ENCODE results near the gene PARP11.

DNA sequence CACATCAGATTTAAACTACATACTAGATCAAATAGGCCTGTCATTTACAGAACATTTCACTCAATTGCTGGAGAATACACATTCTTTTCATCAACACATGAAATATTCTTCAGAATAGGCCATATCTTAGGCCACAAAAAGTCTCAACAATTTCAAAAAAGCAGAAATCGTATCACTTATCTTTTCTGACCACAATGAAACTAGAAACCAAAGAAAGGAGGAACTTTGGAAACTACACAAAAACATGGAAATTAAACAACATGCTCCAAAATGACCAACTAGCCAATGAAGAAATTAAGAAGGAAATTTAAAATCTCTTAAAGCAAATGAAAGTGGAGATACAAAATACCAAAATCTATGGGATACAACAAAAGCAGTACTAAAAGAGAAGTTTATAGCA, 35.1 kb downstream of the PARP11 start:
- TF ChIP-seq, protein P1, sequence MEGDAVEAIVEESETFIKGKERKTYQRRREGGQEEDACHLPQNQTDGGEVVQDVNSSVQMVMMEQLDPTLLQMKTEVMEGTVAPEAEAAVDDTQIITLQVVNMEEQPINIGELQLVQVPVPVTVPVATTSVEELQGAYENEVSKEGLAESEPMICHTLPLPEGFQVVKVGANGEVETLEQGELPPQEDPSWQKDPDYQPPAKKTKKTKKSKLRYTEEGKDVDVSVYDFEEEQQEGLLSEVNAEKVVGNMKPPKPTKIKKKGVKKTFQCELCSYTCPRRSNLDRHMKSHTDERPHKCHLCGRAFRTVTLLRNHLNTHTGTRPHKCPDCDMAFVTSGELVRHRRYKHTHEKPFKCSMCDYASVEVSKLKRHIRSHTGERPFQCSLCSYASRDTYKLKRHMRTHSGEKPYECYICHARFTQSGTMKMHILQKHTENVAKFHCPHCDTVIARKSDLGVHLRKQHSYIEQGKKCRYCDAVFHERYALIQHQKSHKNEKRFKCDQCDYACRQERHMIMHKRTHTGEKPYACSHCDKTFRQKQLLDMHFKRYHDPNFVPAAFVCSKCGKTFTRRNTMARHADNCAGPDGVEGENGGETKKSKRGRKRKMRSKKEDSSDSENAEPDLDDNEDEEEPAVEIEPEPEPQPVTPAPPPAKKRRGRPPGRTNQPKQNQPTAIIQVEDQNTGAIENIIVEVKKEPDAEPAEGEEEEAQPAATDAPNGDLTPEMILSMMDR (conservative IDR thresholded peaks at IDR 0.05), result no peak
- TF ChIP-seq EZH2 (IDR thresholded peaks at IDR 0.05; ENCODE audit: low read depth), result no peak
